Sciatic nerve (tissue), 2 donors: ENCODE data around the gene NIPSNAP3A. TPM values are rescaled to one million over a fixed set of nuclear protein-coding genes. Genes with fewer than 3 reads are reported as not detected.

Experiments used
- ATAC-seq: fragments of 200-7000 bp; cut with Tn5 transposase; one replicate; pipeline ENCODE4 v1.9.1; 2020; ENCODE audit warnings: mild to moderate bottlenecking, moderate library complexity
- DNase-seq: peaks from one replicate; pipeline ENCODE4 v3.0.0-alpha.2; 2020; ENCODE audit warnings: low spot score
- intact Hi-C: fragments of 100-400 bp; cut with DNase I; formaldehyde crosslinking; loops from one replicate; pipeline ENCODE4 v1.14.2; 2022
- total RNA-seq: library from RNA; stranded (reverse); fragmentation: NEBNext Ultra II Directional; extraction: Animal tissue kit (Norgen Biotek cat#: 25700); gene quantifications from one replicate; pipeline ENCODE4 v1.2.1, GENCODE V29; 2021
- donor health status: DM: no; HTN: no; CAD: no.
- donor health status: DM: no; HTN: no; CAD: no.

The NIPSNAP3A gene
- total RNA-seq, 1 donor from 2014 or later: 28.9 TPM

GRCh38 chr9:104798209-104798995, 50.9 kb downstream of the NIPSNAP3A start:
- intact Hi-C loops: no loop called here
- DNase-seq (no peak), ATAC-seq (no peak)

GRCh38 chr9:104800068-104800785, 52.7 kb downstream of the NIPSNAP3A start:
- ATAC-seq (no peak), DNase-seq (no peak)
- intact Hi-C loops: no loop called here

GRCh38 chr9:104802110-104802509, 54.6 kb downstream of the NIPSNAP3A start:
- intact Hi-C loops: no loop called here
- ATAC-seq (no peak), DNase-seq (no peak)

GRCh38 chr9:104802906-104803305, 55.4 kb downstream of the NIPSNAP3A start:
- no peak for ATAC-seq
- DNase-seq: no peak
- intact Hi-C loops: no loop called here

- intact Hi-C loops: no loop called here
- DNase-seq (no peak), ATAC-seq (no peak)
These were observed 58.0 kb downstream of the NIPSNAP3A start for GRCh38 chr9:104805441-104805840.

- intact Hi-C loops: no loop called here
- no peak for DNase-seq
- ATAC-seq: peak; percentile 68
These were observed 60.6 kb downstream of the NIPSNAP3A start for GRCh38 chr9:104808035-104808614.

Other genes starting within 250 kb of the NIPSNAP3A start
- not detected for gene OR13F1, start 243.4 kb upstream of the NIPSNAP3A start, total RNA-seq
- not detected for gene OR13C4, start 220.5 kb upstream of the NIPSNAP3A start, total RNA-seq
- not detected for gene OR13C3, start 210.8 kb upstream of the NIPSNAP3A start, total RNA-seq
- gene OR13C8, start 178.5 kb upstream of the NIPSNAP3A start, total RNA-seq: not detected
- not detected for gene OR13C5, start 148.3 kb upstream of the NIPSNAP3A start, total RNA-seq
- gene OR13C2, start 142.1 kb upstream of the NIPSNAP3A start, total RNA-seq: not detected
- gene OR13C9, start 129.5 kb upstream of the NIPSNAP3A start, total RNA-seq: not detected
- not detected for gene OR13D1, start 53.2 kb upstream of the NIPSNAP3A start, total RNA-seq
- gene NIPSNAP3B, start 16.4 kb downstream of the NIPSNAP3A start, total RNA-seq: 5.7 TPM
- 65.8 TPM for gene ABCA1, start 180.5 kb downstream of the NIPSNAP3A start, total RNA-seq